Camera-type eye (tissue), 1 donor: ENCODE data around the gene MLX. TPM values are rescaled to one million over a fixed set of nuclear protein-coding genes. Genes with fewer than 3 reads are reported as not detected.

Source experiments
- total RNA-seq: library from RNA; depleted of rRNA; stranded (reverse); fragments of >200 nt; gene quantifications from one replicate; pipeline ENCODE4 v1.2.3, GENCODE V29; 2014

The MLX gene, protein sequence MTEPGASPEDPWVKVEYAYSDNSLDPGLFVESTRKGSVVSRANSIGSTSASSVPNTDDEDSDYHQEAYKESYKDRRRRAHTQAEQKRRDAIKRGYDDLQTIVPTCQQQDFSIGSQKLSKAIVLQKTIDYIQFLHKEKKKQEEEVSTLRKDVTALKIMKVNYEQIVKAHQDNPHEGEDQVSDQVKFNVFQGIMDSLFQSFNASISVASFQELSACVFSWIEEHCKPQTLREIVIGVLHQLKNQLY
- 29.8 TPM for total RNA-seq

DNA sequence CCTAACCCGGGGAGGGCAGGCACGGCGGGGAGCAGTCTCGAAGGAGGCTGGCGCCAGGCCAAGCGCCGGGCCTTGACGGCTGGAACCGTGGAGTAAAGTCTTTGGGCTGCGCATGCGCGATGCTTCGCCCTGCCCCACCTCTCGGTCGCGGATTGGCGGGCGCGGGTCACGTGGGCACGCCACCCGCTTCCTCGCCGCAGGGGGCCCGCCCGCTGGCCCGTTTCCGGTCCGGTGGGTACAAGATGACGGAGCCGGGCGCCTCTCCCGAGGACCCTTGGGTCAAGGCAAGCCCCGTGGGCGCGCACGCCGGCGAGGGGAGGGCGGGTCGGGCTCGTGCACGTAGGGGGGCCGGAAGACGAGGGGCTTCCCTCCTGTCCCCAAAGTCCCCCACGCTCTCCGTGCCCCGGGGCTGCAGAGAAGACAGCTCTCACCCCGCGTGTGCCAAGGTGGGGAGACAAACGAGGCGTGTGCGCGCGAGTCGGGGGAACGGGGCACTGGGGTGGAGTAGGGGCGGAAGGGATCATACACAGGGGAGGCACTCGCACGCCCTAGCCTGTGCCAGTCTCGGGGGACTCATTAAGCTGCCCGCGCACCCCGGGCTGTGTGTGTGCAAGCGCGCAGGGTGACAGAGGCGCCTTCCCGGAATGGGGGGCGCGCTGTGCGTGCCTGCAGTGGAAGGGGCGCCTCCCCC, at the start of gene MLX:
MLX (plus strand) TSS at position 218 of the 691 bp plus-strand sequence; CDS start at position 243, 25 bp downstream.

DNA sequence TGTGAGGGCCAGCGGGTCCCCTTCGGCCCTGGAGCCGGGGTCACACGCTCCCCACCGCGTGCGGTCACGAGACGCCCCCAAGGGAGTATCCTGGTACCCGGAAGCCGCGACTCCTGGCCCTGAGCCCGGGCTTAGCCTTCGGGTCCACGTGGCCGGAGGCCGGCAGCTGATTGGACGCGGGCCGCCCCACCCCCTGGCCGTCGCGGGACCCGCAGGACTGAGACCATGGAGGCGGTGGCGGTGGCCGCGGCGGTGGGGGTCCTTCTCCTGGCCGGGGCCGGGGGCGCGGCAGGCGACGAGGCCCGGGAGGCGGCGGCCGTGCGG, 30.9 kb upstream of the MLX start, which contains the start of gene NAGLU:
NAGLU (plus strand) TSS at position 194 of the 324 bp plus-strand sequence; CDS start at position 226, 32 bp downstream.

DNA sequence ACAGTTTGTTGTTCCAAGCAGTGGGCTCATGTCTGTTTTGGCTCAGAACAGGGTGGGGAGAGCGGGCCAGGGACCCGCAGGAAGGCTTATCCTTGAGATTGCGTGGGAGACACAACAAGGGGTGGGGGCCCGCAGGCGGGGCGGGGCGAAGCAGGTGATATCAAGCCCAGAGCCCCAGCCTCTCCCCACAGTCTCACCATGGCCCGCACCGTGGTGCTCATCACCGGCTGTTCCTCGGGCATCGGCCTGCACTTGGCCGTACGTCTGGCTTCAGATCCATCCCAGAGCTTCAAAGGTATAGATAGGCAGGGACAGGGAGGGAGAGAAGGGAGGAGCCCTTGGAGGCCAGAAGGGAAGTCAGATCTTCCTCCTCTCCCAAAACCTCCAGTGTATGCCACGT, 14.2 kb upstream of the MLX start, which contains the start of gene HSD17B1:
HSD17B1 (plus strand) TSS at position 188 of the 400 bp plus-strand sequence; CDS start at position 199, 11 bp downstream.

DNA sequence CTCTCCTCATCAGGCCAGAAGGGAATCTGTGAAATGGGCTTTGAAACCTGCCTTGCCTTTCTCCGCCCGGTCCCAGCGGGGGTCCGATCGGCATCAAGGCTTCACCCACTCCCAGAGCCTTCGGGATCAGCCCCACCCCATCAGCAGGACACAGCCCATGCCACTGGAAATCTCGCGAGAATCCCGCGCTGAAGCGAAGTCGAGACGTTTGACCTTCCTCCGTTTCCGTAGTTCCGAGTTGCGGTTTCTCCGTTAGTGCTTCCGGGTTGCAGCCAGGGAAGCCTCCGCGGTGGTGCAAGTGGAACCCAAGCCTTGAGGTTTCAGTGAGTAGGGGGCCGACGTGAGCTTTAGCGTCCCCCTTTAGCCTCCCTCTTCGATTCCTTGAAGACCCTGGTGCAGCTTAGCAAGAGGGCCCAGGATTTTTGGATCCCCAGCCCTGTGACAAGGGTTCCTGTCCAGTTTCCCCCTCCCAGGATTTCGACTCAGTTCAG, 5.0 kb upstream of the MLX start, which contains the start of gene COASY:
COASY (plus strand) TSS at position 252 of the 491 bp plus-strand sequence. CDS start 475 bp downstream, outside the sequence.

DNA sequence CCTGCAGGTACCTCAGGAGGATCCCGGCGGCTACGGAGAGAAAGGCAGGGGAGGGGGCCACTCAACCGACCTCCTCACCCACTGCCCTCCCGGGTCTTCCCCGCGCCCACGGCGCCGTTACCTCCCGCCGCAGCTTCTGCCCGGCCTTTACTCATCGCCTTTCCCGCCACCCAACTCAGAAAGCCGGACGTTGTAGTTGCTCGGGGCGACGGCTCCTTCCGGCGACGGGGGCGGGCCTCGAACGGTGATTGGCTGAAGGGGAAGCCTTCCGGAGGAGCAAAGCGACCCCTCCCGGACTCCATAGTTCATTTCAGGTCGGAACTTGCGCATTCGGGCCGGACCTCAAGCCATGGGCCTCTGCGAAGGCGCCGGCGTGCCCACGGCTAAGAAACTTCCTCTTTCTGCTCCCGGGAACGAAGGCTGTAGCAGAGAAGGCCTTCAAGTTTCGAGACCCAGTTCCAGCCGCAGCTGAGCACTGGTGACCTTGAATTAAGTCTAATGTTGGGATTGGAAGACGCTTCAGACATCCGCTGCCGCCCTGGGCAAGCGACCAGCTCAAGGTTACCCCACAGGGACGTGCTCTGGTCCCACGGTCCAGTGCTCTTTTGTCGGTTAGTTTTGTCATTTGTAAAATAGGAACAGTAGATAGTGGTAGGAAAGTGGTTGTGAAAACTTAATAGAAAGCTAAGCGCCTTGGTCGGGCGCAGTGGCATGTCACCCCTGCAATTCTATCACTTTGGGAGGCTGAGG, 10.8 kb downstream of the MLX start, which contains the start of gene PSMC3IP:
PSMC3IP (minus strand) TSS at position 198 of the 750 bp plus-strand sequence; CDS start at position 155, 43 bp downstream.

DNA sequence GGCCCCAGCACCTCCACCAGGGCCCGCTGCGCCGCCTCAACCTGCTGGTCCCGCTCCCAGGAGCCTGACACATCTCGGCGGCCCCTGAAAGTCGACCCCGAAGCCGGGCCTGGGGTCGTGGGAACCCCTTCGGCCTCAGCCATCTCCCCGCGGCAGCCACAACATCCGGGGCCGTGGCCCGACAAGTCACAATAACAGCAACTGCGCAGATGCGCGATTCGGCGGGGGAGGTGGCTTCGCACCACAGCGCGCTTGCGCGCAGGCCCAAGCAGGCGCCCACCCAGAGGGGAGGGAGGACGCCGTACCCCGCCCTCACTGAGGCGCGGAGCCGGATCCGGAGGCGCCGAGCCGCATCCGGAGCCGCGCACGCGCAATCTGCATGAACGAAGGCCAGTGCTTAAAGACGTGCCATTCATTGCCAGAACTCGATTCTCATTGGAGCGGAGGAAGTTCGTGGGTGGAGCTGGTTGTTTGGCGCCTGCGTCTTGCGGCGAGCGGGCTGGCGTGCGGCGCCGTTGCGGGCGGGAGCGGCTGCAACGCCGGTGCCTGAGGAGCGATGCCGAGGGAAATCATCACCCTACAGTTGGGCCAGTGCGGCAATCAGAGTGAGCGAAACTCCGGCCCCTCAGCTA, 42.4 kb downstream of the MLX start, which contains the start of the genes RETREG3 and TUBG1:
RETREG3 (minus strand) TSS at position 193 of the 632 bp plus-strand sequence; CDS start at position 143, 50 bp downstream.
TUBG1 (plus strand) TSS at position 502 of the 632 bp plus-strand sequence; CDS start at position 557, 55 bp downstream.

Other genes with a start within 250 kb of the MLX start
- gene STAT3, start 178.7 kb upstream of the MLX start, total RNA-seq = 92.6 TPM
- gene CAVIN1, start 143.8 kb upstream of the MLX start, total RNA-seq = 178 TPM
- gene ATP6V0A1, start 108.2 kb upstream of the MLX start, total RNA-seq = 185 TPM
- 29.7 TPM for gene NAGLU, start 30.9 kb upstream of the MLX start, total RNA-seq
- gene HSD17B1, start 14.2 kb upstream of the MLX start, total RNA-seq = 1.1 TPM
- 19.0 TPM for gene COASY, start 5.0 kb upstream of the MLX start, total RNA-seq
- 6.5 TPM for gene PSMC3IP, start 10.6 kb downstream of the MLX start, total RNA-seq
- gene RETREG3, start 42.3 kb downstream of the MLX start, total RNA-seq = 92.3 TPM
- 28.0 TPM for gene TUBG1, start 42.6 kb downstream of the MLX start, total RNA-seq
- 17.0 TPM for gene TUBG2, start 92.2 kb downstream of the MLX start, total RNA-seq
- gene PLEKHH3, start 109.9 kb downstream of the MLX start, total RNA-seq = 20.6 TPM
- gene CCR10, start 114.7 kb downstream of the MLX start, total RNA-seq = 1.2 TPM
- 20.9 TPM for gene CNTNAP1, start 115.4 kb downstream of the MLX start, total RNA-seq
- gene EZH1, start 177.9 kb downstream of the MLX start, total RNA-seq = 60.3 TPM
- gene RAMP2, start 194.1 kb downstream of the MLX start, total RNA-seq = 26.2 TPM
- gene VPS25, start 206.3 kb downstream of the MLX start, total RNA-seq = 48.2 TPM
- 0.33 TPM for gene WNK4, start 213.5 kb downstream of the MLX start, total RNA-seq
- 52.7 TPM for gene COA3, start 231.6 kb downstream of the MLX start, total RNA-seq
- gene CNTD1, start 231.8 kb downstream of the MLX start, total RNA-seq = not detected